GM12878 (cell line): ENCODE data around the gene HIVEP3. TPM values are rescaled to one million over a fixed set of nuclear protein-coding genes. Genes with fewer than 3 reads are reported as not detected.
A peak's percentile ranks its signal among the peaks of the same experiment; 100 is the strongest.

Source experiments
- ATAC-seq: fragments of 200-7000 bp; cut with Tn5 transposase; 3 replicates; pipeline ENCODE4 v1.9.1; 2020; ENCODE audit warnings: mild to moderate bottlenecking, moderate library complexity
- BruUV-seq: library from RNA; stranded (reverse); fragments of 400-500 nt; replicated peaks from 2 replicates; lab custom pipeline; 2021; lab: Mats Ljungman, UMichigan
- CTCF ChIA-PET: fragments of 300-600 bp; sonication (Branson Sonifier 250); formaldehyde crosslinking; extraction: SDS; loops from one replicate; lab custom pipeline; 2021; ENCODE audit warnings: inconsistent platforms; lab: Yijun Ruan, JAX
- POLR2A ChIA-PET: fragments of 350-600 bp; formaldehyde crosslinking; extraction: SDS; loops from one replicate; lab custom pipeline; 2021; ENCODE audit warnings: inconsistent platforms; lab: Charles Lee
- RAD21 ChIA-PET: fragments of 300-600 bp; sonication (Branson Sonifier 250); formaldehyde crosslinking; loops from one replicate; lab custom pipeline; 2023; ENCODE audit warnings: antibody characterized with exemption; ENCODE audit not compliant: unreplicated experiment; lab: Charles Lee
- SMC1A ChIA-PET: fragments of 300-600 bp; sonication (Branson Sonifier 250); formaldehyde crosslinking; loops from one replicate; lab custom pipeline; 2023; ENCODE audit not compliant: unreplicated experiment, uncharacterized antibody; lab: Charles Lee
- DNase-seq: peaks from one replicate; pipeline ENCODE4 v3.0.0-alpha.2; 2011; ENCODE audit warnings: low read depth, low spot score
- FAIRE-seq: peaks from 3 replicates; lab custom pipeline; 2011; peaks lifted over from hg19 to GRCh38; lab: Jason Lieb, UNC
- H2AFZ ChIP-seq: 2 replicates; pipeline ENCODE4 v1.6.0; 2011; ENCODE audit warnings: low read depth, low read length, control low read depth; ENCODE audit not compliant: control insufficient read depth
- H3K27ac ChIP-seq: 2 replicates; pipeline ENCODE4 v1.5.1; 2011; ENCODE audit warnings: control low read depth; ENCODE audit not compliant: control insufficient read depth, insufficient read depth
- H3K27me3 ChIP-seq, 2 experiments: replicated peaks in 1 of 2; 2 replicates each; pipeline versions ENCODE4 v1.6.0 to v1.6.1; 2011; ENCODE audit warnings: low read length in 1 of 2; ENCODE audit not compliant: control insufficient read depth in 2 of 2, insufficient read depth in 2 of 2
- H3K36me3 ChIP-seq, 2 experiments: 2 replicates each; pipeline ENCODE4 v1.5.1; 2011; ENCODE audit warnings: low read length in 1 of 2; ENCODE audit not compliant: control insufficient read depth in 2 of 2, insufficient read depth in 2 of 2
- H3K4me1 ChIP-seq: 2 replicates; pipeline ENCODE4 v1.6.1; 2011; ENCODE audit warnings: mild to moderate bottlenecking, low read length, moderate library complexity, mixed read lengths; ENCODE audit not compliant: control insufficient read depth, insufficient read depth
- H3K4me2 ChIP-seq: 2 replicates; pipeline ENCODE4 v1.6.0; 2011; ENCODE audit warnings: control low read depth; ENCODE audit not compliant: control insufficient read depth, insufficient read depth
- H3K4me3 ChIP-seq: fragments of 200-600 bp; sonication (generic); 2 replicates; pipeline ENCODE4 v1.5.1; 2016
- H3K79me2 ChIP-seq: 2 replicates; pipeline ENCODE4 v1.6.0; 2011; ENCODE audit warnings: low read length; ENCODE audit not compliant: control insufficient read depth, insufficient read depth
- H3K9ac ChIP-seq: 2 replicates; pipeline ENCODE4 v1.8.0; 2011; ENCODE audit warnings: low read length, control low read depth, mixed read lengths; ENCODE audit not compliant: control insufficient read depth, insufficient read depth
- H3K9me3 ChIP-seq: replicated peaks from 3 replicates; pipeline ENCODE4 v1.5.1; 2011; ENCODE audit warnings: mild to moderate bottlenecking, low read length; ENCODE audit not compliant: control insufficient read depth, insufficient read depth
- H4K20me1 ChIP-seq: 2 replicates; pipeline ENCODE4 v1.6.0; 2011; ENCODE audit not compliant: control insufficient read depth, insufficient read depth
- ATF7 ChIP-seq: fragments of 450-650 bp; IDR thresholded peaks from 2 replicates; pipeline ENCODE4 v1.6.1; 2016; ENCODE audit warnings: low read depth, mild to moderate bottlenecking
- BHLHE40 ChIP-seq, 2 experiments: fragments of 450-650 bp in 1 of 2; IDR thresholded peaks; 2 replicates each; pipeline ENCODE4 v1.6.1; 2011 to 2017; ENCODE audit warnings: low read depth in 2 of 2, borderline replicate concordance in 1 of 2, improper control_type of control experiment in 1 of 2, low read length in 1 of 2, mild to moderate bottlenecking in 1 of 2
- CREB1 ChIP-seq: IDR thresholded peaks from 2 replicates; pipeline ENCODE4 v1.6.1; 2012; ENCODE audit warnings: low read depth, mild to moderate bottlenecking, inconsistent platforms
- HDGF ChIP-seq: fragments of 450-650 bp; IDR thresholded peaks from 2 replicates; pipeline ENCODE4 v1.6.1; 2016; ENCODE audit warnings: antibody characterized with exemption
- IKZF2 ChIP-seq, 2 experiments: fragments of 450-650 bp; IDR thresholded peaks; 2 replicates each; pipeline ENCODE4 v1.6.1; 2017; ENCODE audit warnings: mild to moderate bottlenecking in 2 of 2, moderate library complexity in 2 of 2
- IRF4 ChIP-seq: IDR thresholded peaks from 2 replicates; pipeline ENCODE4 v1.6.1; 2011; ENCODE audit warnings: low read depth, low read length
- KLF5 ChIP-seq: fragments of 450-650 bp; IDR thresholded peaks from 2 replicates; pipeline ENCODE4 v1.6.1; 2014; ENCODE audit warnings: mild to moderate bottlenecking; ENCODE audit not compliant: partially characterized antibody
- MLLT1 ChIP-seq: fragments of 450-650 bp; IDR thresholded peaks from 2 replicates; pipeline ENCODE4 v1.6.1; 2016; ENCODE audit warnings: mild to moderate bottlenecking
- MTA2 ChIP-seq: fragments of 450-650 bp; IDR thresholded peaks from 2 replicates; pipeline ENCODE4 v1.6.1; 2016; ENCODE audit warnings: low read depth, mild to moderate bottlenecking, moderate library complexity
- MXI1 ChIP-seq: fragments of 150-350 bp; IDR thresholded peaks from 2 replicates; pipeline ENCODE4 v1.6.1; 2011; ENCODE audit warnings: low read depth, mild to moderate bottlenecking, inconsistent platforms, low read length, improper control_type of control experiment
- NFYB ChIP-seq: IDR thresholded peaks from 2 replicates; pipeline ENCODE4 v1.6.1; 2011; ENCODE audit warnings: low read depth, mild to moderate bottlenecking, low read length, improper control_type of control experiment, moderate library complexity; ENCODE audit not compliant: insufficient read depth
- RAD51 ChIP-seq: fragments of 450-650 bp; IDR thresholded peaks from 2 replicates; pipeline ENCODE4 v1.6.1; 2016; ENCODE audit warnings: moderate library complexity, mild to moderate bottlenecking, inconsistent platforms
- RB1 ChIP-seq: fragments of 450-650 bp; formaldehyde crosslinking; IDR thresholded peaks from 2 replicates; pipeline ENCODE4 v1.6.1; 2017; ENCODE audit warnings: mild to moderate bottlenecking, borderline replicate concordance
- RFX5 ChIP-seq: IDR thresholded peaks from 2 replicates; pipeline ENCODE4 v1.6.1; 2011; ENCODE audit warnings: low read depth, low read length, improper control_type of control experiment
- SMAD1 ChIP-seq: fragments of 450-650 bp; IDR thresholded peaks from 2 replicates; pipeline ENCODE4 v1.6.1; 2018; ENCODE audit warnings: mild to moderate bottlenecking, low read depth; ENCODE audit not compliant: partially characterized antibody
- STAT1 ChIP-seq: fragments of 450-650 bp; conservative IDR thresholded peaks from 2 replicates; pipeline ENCODE4 v1.6.1; 2014; ENCODE audit warnings: antibody characterized with exemption, mild to moderate bottlenecking
- TARDBP ChIP-seq: IDR thresholded peaks from 2 replicates; pipeline ENCODE4 v1.6.1; 2016; ENCODE audit warnings: borderline replicate concordance
- ZNF687 ChIP-seq: fragments of 450-650 bp; IDR thresholded peaks from 2 replicates; pipeline ENCODE4 v1.6.1; 2017; ENCODE audit warnings: mild to moderate bottlenecking, moderate library complexity
- WGBS: methylation state at CpG from one replicate; pipeline ENCODE4 v1.1.6; 2016; ENCODE audit warnings: low lambda C conversion rate; ENCODE audit not compliant: insufficient replicate concordance, insufficient coverage; ENCODE audit errors: missing lambda C conversion rate; 5-methylcytosine and 5-hydroxymethylcytosine counted together
- in situ Hi-C: fragments of 300-500 bp; cut with MboI; formaldehyde crosslinking; loops from 9 replicates; pipeline ENCODE4 v1.14.3; 2018; ENCODE audit warnings: mixed read lengths
- intact Hi-C: fragments of 100-400 bp; cut with micrococcal nuclease; formaldehyde crosslinking; loops from one replicate; pipeline ENCODE4 v1.14.2; 2022; ENCODE audit not compliant: unreplicated experiment
- polyA plus RNA-seq, 11 experiments: library from polyadenylated mRNA; depleted of rRNA in 4 of 11; unstranded in 6 of 11; stranded (reverse) in 5 of 11; fragments of >200 nt; fragmentation: Nextera tagmentation in 4 of 11; fragmentation: Illumina TruSeq in 1 of 11; extraction: Ambion mirVana in 4 of 11; extraction: Trizol in 1 of 11; gene quantifications; 1 replicate in 1 of 11; 2 replicates in 10 of 11; pipeline versions ENCODE4 v1.2.1 to v1.2.3, GENCODE V29; 2011 to 2016; ENCODE audit warnings: inconsistent platforms in 2 of 11, missing spikeins in 2 of 11, low read depth in 1 of 11
- total RNA-seq, 4 experiments: library from RNA; depleted of rRNA in 3 of 4; stranded (reverse); fragments of >200 nt in 3 of 4; fragmentation: Illumina TruSeq in 1 of 4; extraction: Trizol in 1 of 4; gene quantifications; 2 replicates each; pipeline versions ENCODE4 v1.2.1 to v1.2.3, GENCODE V29; 2013 to 2021

Gene HIVEP3
- total and polyA plus RNA-seq, 10 of the 15 experiments (the other 5 are each of a cell fraction or from before 2014, with no cell fraction given) = 1.8 to 13.6 (median 3.8) TPM

- Histone ChIP-seq H3K9ac (peak overlapping the region; percentile 35), H3K4me3 (peak overlapping the region; percentile 55), H2AFZ (peak overlapping the region; percentile 83), H3K36me3 (no peaks in the 10 kb centered on the region), H3K79me2 (no peaks in the 10 kb centered on the region; the same call in none of the 2 replicates), H3K4me2 (peak overlapping the region; percentile 78), H4K20me1 (no peaks in the 10 kb centered on the region), H3K27ac (peak overlapping the region; percentile 62), H3K9me3 (peaks cover 2% of the 10 kb centered on the region; the same call in 1 of the 3 replicates), H3K27me3 (no peaks in the 10 kb centered on the region; a peak in 1 of 4 replicates), H3K4me1 (peaks cover 17% of the 10 kb centered on the region)
- intact Hi-C loops = loop anchor here (1.0 to 10.0 kb wide), 3 partner anchors 35 to 115 kb away; no protein-coding TSS in a partner anchor
- in situ Hi-C loops = no loop called here
- ChIA-PET CTCF (interaction anchor here (0.6 to 2.5 kb wide), 7 partner anchors 10 to 115 kb away, joined by 3 to 11 read pairs (median 3); no protein-coding TSS in a partner anchor), RAD21 (interaction anchor here (0.6 to 1.7 kb wide), 10 partner anchors 8 to 115 kb away, joined by 3 to 13 read pairs (median 4); no protein-coding TSS in a partner anchor), POLR2A (interaction anchor here (0.5 to 2.5 kb wide), 9 partner anchors 10 to 114 kb away, joined by 3 to 6 read pairs (median 3); no protein-coding TSS in a partner anchor), SMC1A (interaction anchor here (1.1 to 2.7 kb wide), 7 partner anchors 11 to 114 kb away, joined by 3 to 14 read pairs (median 6); no protein-coding TSS in a partner anchor)
- 22% methylated on average over 18 of the region's 18 CpGs for WGBS
- FAIRE-seq (peak; percentile 27), ATAC-seq (peak; percentile 98), DNase-seq (peak; percentile 55)
- no TSS peak for BruUV-seq
- peak; percentile 66 for TF ChIP-seq KLF5
- TF ChIP-seq RFX5 = peak; percentile 72; the same call in 1 of the 2 replicates
- TF ChIP-seq CREB1 = 0 out of 2 replicates have a peak, but pooled peaks have one; percentile 25
- peak; percentile 26 to 56; a peak in 3 of 4 replicates for TF ChIP-seq BHLHE40 (IDR thresholded peaks at IDR 0.05; ENCODE audit: borderline replicate concordance in 1 of 2, low read depth in 2 of 2, low read length in 1 of 2)
- TF ChIP-seq IRF4 = 0 out of 2 replicates have a peak, but pooled peaks have one; percentile 28
- TF ChIP-seq STAT1 = no peak
- peak; percentile 51 to 53; a peak in 2 of 4 replicates for TF ChIP-seq IKZF2 (IDR thresholded peaks at IDR 0.05)
- 0 out of 2 replicates have a peak, but pooled peaks have one; percentile 21 for TF ChIP-seq MTA2
- TF ChIP-seq ZNF687 = peak; percentile 54; the same call in 1 of the 2 replicates
- peak; percentile 51; the same call in 1 of the 2 replicates for TF ChIP-seq RAD51
- peak; percentile 89 for TF ChIP-seq HDGF
- no peak for TF ChIP-seq TARDBP
- peak; percentile 69; the same call in 1 of the 2 replicates for TF ChIP-seq MLLT1
- peak; percentile 82; the same call in 1 of the 2 replicates for TF ChIP-seq RB1
- peak; percentile 44 for TF ChIP-seq SMAD1
- peak; percentile 67 for TF ChIP-seq ATF7
- peak; percentile 31; the same call in 1 of the 2 replicates for TF ChIP-seq MXI1
- peak; percentile 86 for TF ChIP-seq NFYB
Measured at GRCh38 chr1:41919764-41920397, 1.2 kb upstream of the HIVEP3 start.
